Vagina (tissue), 2 donors: ENCODE results near the gene FSTL1. TPM values are rescaled to one million over a fixed set of nuclear protein-coding genes. Genes with fewer than 3 reads are reported as not detected.

Source experiments
- DNase-seq, 2 donors: peaks; one replicate each; pipeline ENCODE4 v3.0.0-alpha.2; 2017; ENCODE audit errors: extremely low spot score in 2 of 2
- H3K27ac ChIP-seq: fragments of 200-600 bp; sonication (generic); one replicate; pipeline ENCODE4 v1.5.1; 2019
- H3K27me3 ChIP-seq: fragments of 200-600 bp; sonication (generic); one replicate; pipeline ENCODE4 v1.5.1; 2019
- H3K36me3 ChIP-seq, 2 donors: fragments of 200-600 bp; sonication (generic); one replicate each; pipeline ENCODE4 v1.5.1; 2017 to 2019
- H3K4me1 ChIP-seq: fragments of 200-600 bp; sonication (generic); one replicate; pipeline ENCODE4 v1.5.1; 2019
- H3K4me3 ChIP-seq, 2 donors: fragments of 200-600 bp; sonication (generic); 1 replicate in 1 of 2; 2 replicates in 1 of 2; pipeline ENCODE4 v1.5.1; 2016 to 2019
- H3K9me3 ChIP-seq: fragments of 200-600 bp; sonication (generic); one replicate; pipeline ENCODE4 v1.5.1; 2019
- POLR2A ChIP-seq, 2 donors: fragments of 450-650 bp; IDR thresholded peaks; one replicate each; pipeline ENCODE4 v1.6.1; 2017; ENCODE audit warnings: antibody characterized with exemption in 2 of 2, mild to moderate bottlenecking in 2 of 2, moderate library complexity in 2 of 2
- POLR2AphosphoS5 ChIP-seq, 2 donors: sonication (generic); formaldehyde crosslinking; IDR thresholded peaks; one replicate each; pipeline ENCODE4 v1.9.0; 2017; ENCODE audit warnings: antibody characterized with exemption in 2 of 2, mild to moderate bottlenecking in 2 of 2, low read depth in 1 of 2; ENCODE audit not compliant: insufficient read depth in 1 of 2
- intact Hi-C: fragments of 100-400 bp; cut with DNase I; formaldehyde crosslinking; loops from one replicate; pipeline ENCODE4 v1.15.1; 2023
- microRNA counts, 2 donors: library from miRNA; unstranded; fragments of <30 nt; microRNA quantifications; one replicate each; lab custom pipeline; 2016 to 2017
- total RNA-seq: library from RNA; depleted of rRNA; stranded (reverse); fragments of >200 nt; gene quantifications from one replicate; pipeline ENCODE4 v1.2.3, GENCODE V29; 2016
- TF ChIP-seq, protein P1 (sequence below), 3 experiments: fragments of 450-650 bp in 2 of 3; fragments of 200-600 bp in 1 of 3; sonication (generic) in 1 of 3; IDR thresholded peaks; one replicate each; pipeline ENCODE4 v1.5.1; 2017 to 2019; ENCODE audit warnings: antibody characterized with exemption in 3 of 3, mild to moderate bottlenecking in 2 of 3, moderate library complexity in 2 of 3

The FSTL1 gene
- total RNA-seq, 1 donor from 2014 or later = 387 TPM

- Histone ChIP-seq H3K9me3 (no peaks in the 10 kb centered on the region), H3K4me1 (peaks cover 31% of the 10 kb centered on the region), H3K27me3 (no peaks in the 10 kb centered on the region), H3K27ac (no peak overlapping the region), H3K4me3 (no peak overlapping the region), H3K36me3 (no peaks in the 10 kb centered on the region)
- intact Hi-C loops = no loop called here
- TF ChIP-seq POLR2A (IDR thresholded peaks at IDR 0.05) (no peak), POLR2AphosphoS5 (IDR thresholded peaks at IDR 0.05; ENCODE audit: insufficient read depth in 1 of 2, low read depth in 1 of 2) (no peak)
- TF ChIP-seq, protein P1, sequence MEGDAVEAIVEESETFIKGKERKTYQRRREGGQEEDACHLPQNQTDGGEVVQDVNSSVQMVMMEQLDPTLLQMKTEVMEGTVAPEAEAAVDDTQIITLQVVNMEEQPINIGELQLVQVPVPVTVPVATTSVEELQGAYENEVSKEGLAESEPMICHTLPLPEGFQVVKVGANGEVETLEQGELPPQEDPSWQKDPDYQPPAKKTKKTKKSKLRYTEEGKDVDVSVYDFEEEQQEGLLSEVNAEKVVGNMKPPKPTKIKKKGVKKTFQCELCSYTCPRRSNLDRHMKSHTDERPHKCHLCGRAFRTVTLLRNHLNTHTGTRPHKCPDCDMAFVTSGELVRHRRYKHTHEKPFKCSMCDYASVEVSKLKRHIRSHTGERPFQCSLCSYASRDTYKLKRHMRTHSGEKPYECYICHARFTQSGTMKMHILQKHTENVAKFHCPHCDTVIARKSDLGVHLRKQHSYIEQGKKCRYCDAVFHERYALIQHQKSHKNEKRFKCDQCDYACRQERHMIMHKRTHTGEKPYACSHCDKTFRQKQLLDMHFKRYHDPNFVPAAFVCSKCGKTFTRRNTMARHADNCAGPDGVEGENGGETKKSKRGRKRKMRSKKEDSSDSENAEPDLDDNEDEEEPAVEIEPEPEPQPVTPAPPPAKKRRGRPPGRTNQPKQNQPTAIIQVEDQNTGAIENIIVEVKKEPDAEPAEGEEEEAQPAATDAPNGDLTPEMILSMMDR (IDR thresholded peaks at IDR 0.05) = no peak
- DNase-seq = no peak
Observed at GRCh38 chr3:120344349-120344748, 106.4 kb downstream of the FSTL1 start.

MicroRNAs within 50 kb of the gene (microRNA counts, 767-probe panel; counts per million panel counts)
- microRNA hsa-miR-198 (lab: Ali Mortazavi, UCI) = 238 to 261 counts per million in 2 donors

Other genes with a start within 250 kb of the FSTL1 start
- gene GPR156, start 165.8 kb downstream of the FSTL1 start, total RNA-seq = not detected
- 25.0 TPM for gene LRRC58, start 101.6 kb downstream of the FSTL1 start, total RNA-seq
- gene NDUFB4, start 145.3 kb upstream of the FSTL1 start, total RNA-seq = 82.5 TPM
- not detected for gene HGD, start 231.2 kb upstream of the FSTL1 start, total RNA-seq